K562 (cell line): Measurements from ENCODE around the gene KPNA1. TPM values are rescaled to one million over a fixed set of nuclear protein-coding genes. Genes with fewer than 3 reads are reported as not detected.
A peak's percentile ranks its signal among the peaks of the same experiment; 100 is the strongest.

Experiments used
- NCOR1 ChIP-seq: fragments of 450-650 bp; IDR thresholded peaks from 2 replicates; pipeline ENCODE4 v1.6.1; 2016; ENCODE audit warnings: mild to moderate bottlenecking, moderate library complexity
- SLC30A9 ChIP-seq: fragments of 250-450 bp; sonication (Bioruptor Pico); IDR thresholded peaks from 2 replicates; pipeline ENCODE4 v1.8.0; 2022; ENCODE audit warnings: mild to moderate bottlenecking, moderate library complexity
- polyA plus RNA-seq, 8 experiments: library from polyadenylated mRNA; depleted of rRNA in 4 of 8; stranded (reverse) in 5 of 8; unstranded in 3 of 8; fragments of >200 nt; fragmentation: Nextera tagmentation in 2 of 8; fragmentation: Illumina TruSeq in 1 of 8; extraction: Ambion mirVana in 2 of 8; extraction: Trizol in 1 of 8; gene quantifications; 2 replicates each; pipeline versions ENCODE4 v1.2.1 to v1.2.3, GENCODE V29; 2011 to 2014; ENCODE audit warnings: inconsistent platforms in 1 of 8, missing spikeins in 1 of 8
- total RNA-seq, 7 experiments: library from RNA; depleted of rRNA in 6 of 7; stranded (reverse); fragments of >200 nt in 6 of 7; fragmentation: Illumina TruSeq in 2 of 7; extraction: Trizol in 2 of 7; gene quantifications; 2 replicates each; pipeline versions ENCODE4 v1.2.1 to v1.2.3, GENCODE V29; 2011 to 2021; ENCODE audit warnings: low replicate concordance in 1 of 7
- TF ChIP-seq, protein P1 (sequence below), 2 experiments: fragments of 450-650 bp; IDR thresholded peaks; 2 replicates each; pipeline ENCODE4 v1.6.1; 2016; ENCODE audit warnings: mild to moderate bottlenecking in 2 of 2, borderline replicate concordance in 1 of 2, low read depth in 1 of 2, moderate library complexity in 1 of 2
- TF ChIP-seq, protein P2 (sequence below): fragments of 250-450 bp; sonication (Bioruptor Pico); IDR thresholded peaks from 2 replicates; pipeline ENCODE4 v1.5.0; 2022; ENCODE audit warnings: mild to moderate bottlenecking

Gene KPNA1
- total and polyA plus RNA-seq, 9 of the 15 experiments (the other 6 are each of a cell fraction or from before 2014, with no cell fraction given) = 9.3 to 53.8 (median 33.5) TPM

DNA sequence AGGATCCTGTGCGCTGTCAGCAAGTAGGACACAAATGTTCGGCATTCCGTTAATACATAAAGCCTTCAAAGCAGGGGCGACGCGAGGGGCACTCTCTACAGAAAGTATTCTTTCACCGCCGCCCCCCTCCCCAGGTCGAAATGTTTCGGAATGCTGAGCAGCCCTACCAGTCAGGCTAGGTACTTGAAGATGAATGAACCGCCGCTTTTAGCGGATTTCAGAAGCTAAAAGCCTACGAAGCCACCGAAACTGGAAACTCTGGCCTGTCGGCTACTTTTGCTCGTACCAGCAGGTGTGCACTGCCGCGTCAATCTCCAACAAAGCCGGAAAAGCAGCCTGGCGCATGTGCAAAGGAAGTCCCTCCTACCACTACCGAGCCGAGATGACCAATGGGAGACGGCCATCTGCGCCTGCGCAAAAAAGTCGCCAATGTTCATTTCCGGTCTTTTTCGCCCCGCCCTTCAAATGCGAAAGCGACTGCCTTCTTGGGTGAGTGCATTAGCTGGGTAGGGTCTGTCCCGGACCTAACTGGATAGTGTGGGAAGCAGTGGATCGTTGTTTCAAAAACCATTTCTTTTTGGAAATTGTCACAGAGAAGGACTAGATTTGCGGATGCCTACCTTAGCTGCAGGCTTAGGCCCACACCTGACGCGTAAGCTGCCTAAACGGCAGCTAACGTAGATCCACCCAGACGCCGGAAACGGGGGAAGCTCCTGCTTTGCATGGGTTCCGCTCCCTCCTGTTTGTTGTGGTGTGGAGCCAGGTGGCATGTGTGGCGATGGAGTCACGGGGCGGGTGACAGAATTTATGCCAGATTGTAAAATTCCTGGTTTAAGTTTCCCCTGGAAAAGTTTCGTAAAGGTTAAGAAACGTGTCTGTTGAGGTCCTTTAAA is 98.7 kb downstream of the KPNA1 start, which contains the start of gene WDR5B (continued):
- TF ChIP-seq, protein P1, sequence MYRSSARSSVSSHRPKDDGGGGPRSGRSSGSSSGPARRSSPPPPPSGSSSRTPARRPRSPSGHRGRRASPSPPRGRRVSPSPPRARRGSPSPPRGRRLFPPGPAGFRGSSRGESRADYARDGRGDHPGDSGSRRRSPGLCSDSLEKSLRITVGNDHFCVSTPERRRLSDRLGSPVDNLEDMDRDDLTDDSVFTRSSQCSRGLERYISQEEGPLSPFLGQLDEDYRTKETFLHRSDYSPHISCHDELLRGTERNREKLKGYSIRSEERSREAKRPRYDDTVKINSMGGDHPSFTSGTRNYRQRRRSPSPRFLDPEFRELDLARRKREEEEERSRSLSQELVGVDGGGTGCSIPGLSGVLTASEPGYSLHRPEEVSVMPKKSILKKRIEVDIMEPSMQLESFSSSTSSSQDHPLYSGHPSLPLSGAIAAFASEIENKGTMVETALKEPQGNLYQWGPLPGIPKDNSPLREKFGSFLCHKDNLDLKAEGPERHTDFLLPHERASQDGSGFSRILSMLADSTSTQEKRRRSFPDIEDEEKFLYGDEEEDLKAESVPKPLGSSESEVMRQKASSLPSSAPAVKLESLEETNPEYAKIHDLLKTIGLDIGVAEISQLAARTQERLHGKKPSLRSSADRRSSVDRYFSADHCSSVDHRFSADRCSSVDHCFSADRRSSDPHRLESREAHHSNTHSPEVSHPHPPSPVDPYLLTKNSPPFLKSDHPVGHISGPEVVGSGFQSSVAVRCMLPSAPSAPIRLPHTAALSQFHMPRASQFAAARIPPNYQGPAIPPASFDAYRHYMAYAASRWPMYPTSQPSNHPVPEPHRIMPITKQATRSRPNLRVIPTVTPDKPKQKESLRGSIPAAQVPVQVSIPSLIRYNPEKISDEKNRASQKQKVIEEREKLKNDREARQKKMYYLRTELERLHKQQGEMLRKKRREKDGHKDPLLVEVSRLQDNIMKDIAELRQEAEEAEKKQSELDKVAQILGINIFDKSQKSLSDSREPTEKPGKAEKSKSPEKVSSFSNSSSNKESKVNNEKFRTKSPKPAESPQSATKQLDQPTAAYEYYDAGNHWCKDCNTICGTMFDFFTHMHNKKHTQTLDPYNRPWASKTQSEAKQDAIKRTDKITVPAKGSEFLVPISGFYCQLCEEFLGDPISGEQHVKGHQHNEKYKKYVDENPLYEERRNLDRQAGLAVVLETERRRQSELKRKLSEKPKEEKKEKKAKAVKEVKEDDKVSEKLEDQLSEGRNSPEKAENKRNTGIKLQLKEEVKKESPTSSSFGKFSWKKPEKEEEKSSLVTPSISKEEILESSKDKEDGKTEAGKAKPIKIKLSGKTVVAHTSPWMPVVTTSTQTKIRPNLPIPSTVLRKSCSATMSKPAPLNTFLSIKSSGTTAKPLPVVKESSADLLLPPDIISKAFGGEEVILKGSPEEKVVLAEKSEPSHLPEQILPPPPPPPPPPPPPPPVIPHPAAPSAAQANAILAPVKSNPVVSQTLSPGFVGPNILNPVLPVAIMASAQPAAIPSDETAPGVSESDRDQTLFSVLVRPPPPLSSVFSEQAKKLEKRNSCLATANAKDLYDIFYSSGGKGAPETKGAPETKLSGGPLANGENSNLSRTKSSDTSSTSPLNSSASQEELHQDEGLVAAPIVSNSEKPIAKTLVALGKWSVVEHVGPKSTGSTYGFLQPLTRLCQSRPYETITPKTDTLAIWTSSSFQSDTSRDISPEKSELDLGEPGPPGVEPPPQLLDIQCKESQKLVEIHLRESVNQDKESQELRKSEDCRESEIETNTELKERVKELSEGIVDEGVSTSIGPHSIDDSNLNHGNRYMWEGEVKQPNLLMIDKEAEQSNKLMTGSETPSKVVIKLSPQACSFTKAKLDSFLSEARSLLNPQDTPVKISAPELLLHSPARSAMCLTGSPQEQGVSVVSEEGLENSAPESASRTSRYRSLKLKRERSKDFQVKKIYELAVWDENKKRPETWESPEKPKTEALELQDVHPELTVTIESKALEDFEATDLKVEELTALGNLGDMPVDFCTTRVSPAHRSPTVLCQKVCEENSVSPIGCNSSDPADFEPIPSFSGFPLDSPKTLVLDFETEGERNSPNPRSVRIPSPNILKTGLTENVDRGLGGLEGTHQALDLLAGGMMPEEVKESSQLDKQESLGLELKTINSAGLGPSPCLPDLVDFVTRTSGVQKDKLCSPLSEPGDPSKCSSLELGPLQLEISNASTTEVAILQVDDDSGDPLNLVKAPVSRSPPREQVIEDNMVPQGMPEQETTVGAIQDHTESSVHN (IDR thresholded peaks at IDR 0.05; ENCODE audit: borderline replicate concordance in 1 of 2, low read depth in 1 of 2) = 0 out of 4 replicates have a peak, but pooled peaks of 1 of the 2 experiments have one; percentile 37
- TF ChIP-seq, protein P2, sequence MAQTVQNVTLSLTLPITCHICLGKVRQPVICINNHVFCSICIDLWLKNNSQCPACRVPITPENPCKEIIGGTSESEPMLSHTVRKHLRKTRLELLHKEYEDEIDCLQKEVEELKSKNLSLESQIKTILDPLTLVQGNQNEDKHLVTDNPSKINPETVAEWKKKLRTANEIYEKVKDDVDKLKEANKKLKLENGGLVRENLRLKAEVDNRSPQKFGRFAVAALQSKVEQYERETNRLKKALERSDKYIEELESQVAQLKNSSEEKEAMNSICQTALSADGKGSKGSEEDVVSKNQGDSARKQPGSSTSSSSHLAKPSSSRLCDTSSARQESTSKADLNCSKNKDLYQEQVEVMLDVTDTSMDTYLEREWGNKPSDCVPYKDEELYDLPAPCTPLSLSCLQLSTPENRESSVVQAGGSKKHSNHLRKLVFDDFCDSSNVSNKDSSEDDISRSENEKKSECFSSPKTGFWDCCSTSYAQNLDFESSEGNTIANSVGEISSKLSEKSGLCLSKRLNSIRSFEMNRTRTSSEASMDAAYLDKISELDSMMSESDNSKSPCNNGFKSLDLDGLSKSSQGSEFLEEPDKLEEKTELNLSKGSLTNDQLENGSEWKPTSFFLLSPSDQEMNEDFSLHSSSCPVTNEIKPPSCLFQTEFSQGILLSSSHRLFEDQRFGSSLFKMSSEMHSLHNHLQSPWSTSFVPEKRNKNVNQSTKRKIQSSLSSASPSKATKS (CRISPR knock-in tag) = no peak
- TF ChIP-seq SLC30A9 (CRISPR knock-in tag) = no peak
- no peak for TF ChIP-seq NCOR1
